ENCODE results near the gene POU2F1.

POU2F1 gene

DNA sequence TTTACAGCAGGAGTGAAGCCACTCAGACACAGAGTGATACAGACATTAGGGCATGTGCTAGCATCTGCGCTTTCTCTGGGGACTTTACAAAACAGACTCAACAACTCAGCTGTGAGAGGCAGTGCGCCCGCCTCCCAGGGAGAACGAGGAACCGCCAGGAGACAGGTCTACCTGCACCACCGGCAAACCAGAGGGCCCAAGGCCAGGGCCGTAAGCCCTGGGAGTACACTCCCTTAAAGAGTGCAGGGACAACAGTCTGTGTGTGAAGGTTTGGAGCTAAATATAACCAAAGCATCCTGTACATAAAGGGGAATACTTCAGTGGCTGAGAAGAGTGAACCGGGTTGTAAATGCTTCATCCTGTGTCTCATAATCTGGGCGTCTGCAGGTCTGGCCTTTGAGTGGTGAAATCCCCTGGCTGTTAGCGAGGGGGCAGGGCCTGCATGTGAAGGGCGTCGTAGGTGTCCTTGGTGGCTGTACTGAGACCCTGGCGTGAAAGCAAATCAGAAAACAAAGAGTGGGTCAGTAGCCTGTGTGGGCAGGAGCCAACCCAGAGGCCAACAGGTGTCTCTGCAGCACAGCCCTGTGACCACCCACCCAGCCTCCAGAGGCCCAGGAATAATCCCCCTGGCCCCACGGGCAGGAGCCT, 210.7 kb downstream of the POU2F1 start:
- no peak overlapping the region for H3K4me3 ChIP-seq (ENCODE audit: low read length)
- H3K79me2 ChIP-seq (ENCODE audit: low read length) = no peaks in the 10 kb centered on the region
- TF ChIP-seq EZH2 (optimal IDR thresholded peaks at IDR 0.05; ENCODE audit: low read depth, low read length) = no peak
- TF ChIP-seq, protein P1, sequence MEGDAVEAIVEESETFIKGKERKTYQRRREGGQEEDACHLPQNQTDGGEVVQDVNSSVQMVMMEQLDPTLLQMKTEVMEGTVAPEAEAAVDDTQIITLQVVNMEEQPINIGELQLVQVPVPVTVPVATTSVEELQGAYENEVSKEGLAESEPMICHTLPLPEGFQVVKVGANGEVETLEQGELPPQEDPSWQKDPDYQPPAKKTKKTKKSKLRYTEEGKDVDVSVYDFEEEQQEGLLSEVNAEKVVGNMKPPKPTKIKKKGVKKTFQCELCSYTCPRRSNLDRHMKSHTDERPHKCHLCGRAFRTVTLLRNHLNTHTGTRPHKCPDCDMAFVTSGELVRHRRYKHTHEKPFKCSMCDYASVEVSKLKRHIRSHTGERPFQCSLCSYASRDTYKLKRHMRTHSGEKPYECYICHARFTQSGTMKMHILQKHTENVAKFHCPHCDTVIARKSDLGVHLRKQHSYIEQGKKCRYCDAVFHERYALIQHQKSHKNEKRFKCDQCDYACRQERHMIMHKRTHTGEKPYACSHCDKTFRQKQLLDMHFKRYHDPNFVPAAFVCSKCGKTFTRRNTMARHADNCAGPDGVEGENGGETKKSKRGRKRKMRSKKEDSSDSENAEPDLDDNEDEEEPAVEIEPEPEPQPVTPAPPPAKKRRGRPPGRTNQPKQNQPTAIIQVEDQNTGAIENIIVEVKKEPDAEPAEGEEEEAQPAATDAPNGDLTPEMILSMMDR (IDR thresholded peaks at IDR 0.05; ENCODE audit: low read length) = no peak
- TF ChIP-seq EZH2phosphoT487 (IDR thresholded peaks at IDR 0.05; ENCODE audit: low read length) = no peak
- no peaks in the 10 kb centered on the region for H3K27me3 ChIP-seq (replicated peaks; ENCODE audit: insufficient read depth, low read length)
- no peak overlapping the region for H2AFZ ChIP-seq (ENCODE audit: low read length)
- no peak overlapping the region for H3K4me2 ChIP-seq (ENCODE audit: low read depth, low read length)
- H3K36me3 ChIP-seq (replicated peaks; ENCODE audit: insufficient read depth, low read length) = no peaks in the 10 kb centered on the region
- H3F3A ChIP-seq (ENCODE audit: insufficient read depth, low read length) = peaks cover 7% of the 10 kb centered on the region; the same call in 1 of the 2 replicates
- H3K4me1 ChIP-seq (ENCODE audit: low read length) = peaks cover 25% of the 10 kb centered on the region
- no peak overlapping the region for H3K9ac ChIP-seq (ENCODE audit: low read length)
- DNase-seq = no peak
- H4K20me1 ChIP-seq (ENCODE audit: insufficient read depth, low read length) = no peaks in the 10 kb centered on the region
- H3K27ac ChIP-seq (ENCODE audit: low read length) = no peak overlapping the region
- no peaks in the 10 kb centered on the region for H3K9me2 ChIP-seq (replicated peaks; ENCODE audit: insufficient read depth, low read length)
- no peaks in the 10 kb centered on the region for H3K9me3 ChIP-seq (replicated peaks; ENCODE audit: insufficient read depth, low read length)

DNA sequence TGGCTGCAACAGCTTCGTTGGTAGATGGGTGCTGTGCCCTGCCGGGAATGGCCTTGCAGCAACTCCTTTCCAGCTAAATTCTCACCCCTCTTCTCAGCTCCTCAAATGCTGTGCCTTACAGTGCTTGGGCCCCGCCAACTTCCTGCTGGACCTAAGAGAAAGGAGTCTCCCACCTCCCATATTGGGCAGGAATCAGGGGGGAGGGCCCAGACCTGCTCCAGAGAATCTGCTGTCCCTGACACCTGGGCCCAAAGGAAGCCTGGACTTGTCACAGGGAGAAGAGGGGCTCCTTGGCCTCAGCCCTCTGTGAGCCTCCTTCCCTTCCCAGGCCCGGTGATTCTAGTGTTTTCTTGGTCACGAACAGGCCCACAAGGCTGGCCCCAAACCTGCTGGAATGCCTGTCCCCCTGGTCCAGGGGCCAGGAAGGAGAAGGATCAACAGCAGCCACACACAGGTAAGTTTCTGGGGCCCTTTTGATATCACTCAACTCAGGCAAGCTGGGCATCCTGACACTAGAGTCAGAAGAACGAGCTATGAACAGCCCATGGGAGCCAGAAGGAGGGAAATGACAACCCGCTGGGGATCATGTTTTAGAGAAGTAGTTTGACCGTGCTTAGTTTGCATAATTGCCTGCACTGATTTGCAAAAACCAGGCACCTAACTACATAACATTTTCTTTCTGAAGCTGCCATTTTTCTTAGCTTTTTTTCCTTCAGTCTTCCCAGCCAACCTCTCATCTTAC, 211.4 kb downstream of the POU2F1 start:
- peaks cover 25% of the 10 kb centered on the region for H3K4me1 ChIP-seq (ENCODE audit: low read length)
- no peaks in the 10 kb centered on the region for H3K36me3 ChIP-seq (replicated peaks; ENCODE audit: insufficient read depth, low read length)
- H3K27ac ChIP-seq (ENCODE audit: low read length) = no peak overlapping the region
- no peaks in the 10 kb centered on the region for H3K27me3 ChIP-seq (replicated peaks; ENCODE audit: insufficient read depth, low read length)
- H3K9me2 ChIP-seq (replicated peaks; ENCODE audit: insufficient read depth, low read length) = no peaks in the 10 kb centered on the region
- DNase-seq = no peak
- no peaks in the 10 kb centered on the region for H3K9me3 ChIP-seq (replicated peaks; ENCODE audit: insufficient read depth, low read length)
- H3K4me2 ChIP-seq (ENCODE audit: low read depth, low read length) = no peak overlapping the region
- no peak overlapping the region for H3K9ac ChIP-seq (ENCODE audit: low read length)
- peaks cover 7% of the 10 kb centered on the region; the same call in 1 of the 2 replicates for H3F3A ChIP-seq (ENCODE audit: insufficient read depth, low read length)
- no peak overlapping the region for H3K4me3 ChIP-seq (ENCODE audit: low read length)
- TF ChIP-seq EZH2phosphoT487 (IDR thresholded peaks at IDR 0.05; ENCODE audit: low read length) = no peak
- TF ChIP-seq, protein P1 (IDR thresholded peaks at IDR 0.05; ENCODE audit: low read length) = no peak
- no peak overlapping the region for H2AFZ ChIP-seq (ENCODE audit: low read length)
- H4K20me1 ChIP-seq (ENCODE audit: insufficient read depth, low read length) = no peaks in the 10 kb centered on the region
- no peaks in the 10 kb centered on the region for H3K79me2 ChIP-seq (ENCODE audit: low read length)

DNA sequence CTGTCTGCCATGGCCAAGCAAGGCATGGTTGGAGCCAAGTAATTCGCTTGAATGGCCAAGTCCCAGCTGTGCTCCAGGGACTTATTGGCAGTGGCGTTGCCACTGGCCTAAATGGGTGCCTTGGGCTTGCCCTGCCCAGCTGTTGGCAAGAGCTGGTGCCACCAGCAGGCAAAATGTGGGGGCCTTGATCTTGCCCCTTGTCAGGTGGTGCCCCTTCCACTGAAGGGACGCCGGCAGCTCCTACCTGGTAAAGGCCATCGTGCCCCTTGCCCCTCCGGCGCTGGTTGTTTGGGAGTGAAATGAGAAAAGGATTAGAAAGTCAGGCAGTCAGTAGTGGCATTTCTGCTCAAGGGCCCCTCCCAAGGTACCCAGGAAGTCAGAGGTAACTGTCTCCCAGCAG, 212.1 kb downstream of the POU2F1 start:
- no peak overlapping the region for H3K4me3 ChIP-seq (ENCODE audit: low read length)
- no peak overlapping the region for H3K4me2 ChIP-seq (ENCODE audit: low read depth, low read length)
- peaks cover 7% of the 10 kb centered on the region; the same call in 1 of the 2 replicates for H3F3A ChIP-seq (ENCODE audit: insufficient read depth, low read length)
- H2AFZ ChIP-seq (ENCODE audit: low read length) = no peak overlapping the region
- H3K79me2 ChIP-seq (ENCODE audit: low read length) = no peaks in the 10 kb centered on the region
- no peak overlapping the region for H3K27ac ChIP-seq (ENCODE audit: low read length)
- H3K36me3 ChIP-seq (replicated peaks; ENCODE audit: insufficient read depth, low read length) = no peaks in the 10 kb centered on the region
- DNase-seq = no peak
- no peak for TF ChIP-seq EZH2phosphoT487 (IDR thresholded peaks at IDR 0.05; ENCODE audit: low read length)
- no peak overlapping the region for H3K9ac ChIP-seq (ENCODE audit: low read length)
- no peaks in the 10 kb centered on the region for H3K9me2 ChIP-seq (replicated peaks; ENCODE audit: insufficient read depth, low read length)
- no peaks in the 10 kb centered on the region for H3K27me3 ChIP-seq (replicated peaks; ENCODE audit: insufficient read depth, low read length)
- H3K4me1 ChIP-seq (ENCODE audit: low read length) = peaks cover 25% of the 10 kb centered on the region
- H4K20me1 ChIP-seq (ENCODE audit: insufficient read depth, low read length) = no peaks in the 10 kb centered on the region
- H3K9me3 ChIP-seq (replicated peaks; ENCODE audit: insufficient read depth, low read length) = no peaks in the 10 kb centered on the region

DNA sequence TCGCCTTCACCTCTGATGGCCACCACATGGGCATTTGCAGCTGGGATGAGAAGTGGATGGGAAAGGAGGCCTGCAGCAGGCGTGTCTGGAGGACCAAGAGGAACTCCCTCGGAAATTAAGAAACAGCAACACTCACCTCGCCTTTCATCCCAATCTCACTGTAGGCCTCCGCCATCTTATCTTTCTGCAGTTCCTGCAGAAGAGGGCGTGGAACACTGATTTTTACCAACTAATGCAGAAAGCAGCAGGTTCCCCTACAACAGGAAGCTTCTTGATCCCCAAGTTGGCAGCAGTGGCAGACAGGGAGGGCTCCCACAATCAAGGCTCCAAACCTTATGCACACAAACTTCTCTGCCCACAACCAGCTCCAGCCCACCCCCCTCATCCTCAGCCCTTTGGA, 213.2 kb downstream of the POU2F1 start:
- Histone ChIP-seq H3K9me3 (replicated peaks; ENCODE audit: insufficient read depth, low read length) (no peaks in the 10 kb centered on the region), H3K4me2 (ENCODE audit: low read depth, low read length) (no peak overlapping the region), H3K27me3 (replicated peaks; ENCODE audit: insufficient read depth, low read length) (0 out of 2 replicates have a peak, but pooled peaks cover 1% of the 10 kb centered on the region), H3F3A (ENCODE audit: insufficient read depth, low read length) (peaks cover 7% of the 10 kb centered on the region; the same call in 1 of the 2 replicates), H3K36me3 (replicated peaks; ENCODE audit: insufficient read depth, low read length) (no peaks in the 10 kb centered on the region), H3K4me3 (ENCODE audit: low read length) (no peak overlapping the region), H3K4me1 (ENCODE audit: low read length) (peaks cover 23% of the 10 kb centered on the region), H3K9me2 (replicated peaks; ENCODE audit: insufficient read depth, low read length) (no peaks in the 10 kb centered on the region), H3K9ac (ENCODE audit: low read length) (no peak overlapping the region), H3K79me2 (ENCODE audit: low read length) (no peaks in the 10 kb centered on the region), H3K27ac (ENCODE audit: low read length) (no peak overlapping the region), H4K20me1 (ENCODE audit: insufficient read depth, low read length) (no peaks in the 10 kb centered on the region), H2AFZ (ENCODE audit: low read length) (no peak overlapping the region)
- TF ChIP-seq EZH2phosphoT487 (IDR thresholded peaks at IDR 0.05; ENCODE audit: low read length) (no peak), EZH2 (optimal IDR thresholded peaks at IDR 0.05; ENCODE audit: low read depth, low read length) (no peak)
- TF ChIP-seq, protein P1 (IDR thresholded peaks at IDR 0.05; ENCODE audit: low read length) = no peak
- DNase-seq = no peak
